ENCODE data around the gene PLXNA4.

DNA sequence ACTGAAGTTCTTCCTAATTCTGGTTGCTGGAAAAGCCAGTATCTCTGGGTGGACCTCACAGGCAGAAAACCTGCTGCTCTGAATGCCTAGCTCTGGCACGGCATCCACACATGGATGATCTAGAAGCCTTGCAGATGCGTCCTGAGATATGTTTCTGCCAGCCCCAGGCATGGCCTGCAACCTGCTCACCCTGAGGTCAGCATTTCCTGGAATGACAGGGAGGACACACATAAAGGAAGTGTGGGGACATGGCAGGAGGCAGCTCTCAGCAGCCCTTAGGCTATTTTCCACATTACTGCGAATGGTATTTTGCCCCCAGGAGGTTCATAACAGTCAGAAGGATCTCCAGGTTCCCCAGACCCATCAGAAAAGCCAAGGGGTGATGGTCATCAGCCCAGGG is 23.2 kb downstream of the PLXNA4 start:
- TF ChIP-seq, protein P1, sequence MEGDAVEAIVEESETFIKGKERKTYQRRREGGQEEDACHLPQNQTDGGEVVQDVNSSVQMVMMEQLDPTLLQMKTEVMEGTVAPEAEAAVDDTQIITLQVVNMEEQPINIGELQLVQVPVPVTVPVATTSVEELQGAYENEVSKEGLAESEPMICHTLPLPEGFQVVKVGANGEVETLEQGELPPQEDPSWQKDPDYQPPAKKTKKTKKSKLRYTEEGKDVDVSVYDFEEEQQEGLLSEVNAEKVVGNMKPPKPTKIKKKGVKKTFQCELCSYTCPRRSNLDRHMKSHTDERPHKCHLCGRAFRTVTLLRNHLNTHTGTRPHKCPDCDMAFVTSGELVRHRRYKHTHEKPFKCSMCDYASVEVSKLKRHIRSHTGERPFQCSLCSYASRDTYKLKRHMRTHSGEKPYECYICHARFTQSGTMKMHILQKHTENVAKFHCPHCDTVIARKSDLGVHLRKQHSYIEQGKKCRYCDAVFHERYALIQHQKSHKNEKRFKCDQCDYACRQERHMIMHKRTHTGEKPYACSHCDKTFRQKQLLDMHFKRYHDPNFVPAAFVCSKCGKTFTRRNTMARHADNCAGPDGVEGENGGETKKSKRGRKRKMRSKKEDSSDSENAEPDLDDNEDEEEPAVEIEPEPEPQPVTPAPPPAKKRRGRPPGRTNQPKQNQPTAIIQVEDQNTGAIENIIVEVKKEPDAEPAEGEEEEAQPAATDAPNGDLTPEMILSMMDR (IDR thresholded peaks at IDR 0.05; ENCODE audit: low read depth, low read length, poor library complexity, severe bottlenecking), result no peak
- TF ChIP-seq EZH2phosphoT487 (IDR thresholded peaks at IDR 0.05; ENCODE audit: borderline replicate concordance, low read length), result no peak

Data from DOHH2 (cell line).